ENCODE data around the gene PMPCA.

The PMPCA gene

GRCh38 chr9:136410500-136411287 lies at the start of gene PMPCA, which contains the start of gene ENTR1:
Gene PMPCA, plus strand, starts transcription at chr9:136410658. Its CDS starts 11 bp downstream, at chr9:136410669.
Gene ENTR1, minus strand, starts transcription at chr9:136410614. Its CDS starts 217 bp downstream, at chr9:136410397.
- DNase-seq: peak; percentile 96

- no peak for DNase-seq
Measured at GRCh38 chr9:136361047-136361753, 49.3 kb upstream of the PMPCA start.

DNA sequence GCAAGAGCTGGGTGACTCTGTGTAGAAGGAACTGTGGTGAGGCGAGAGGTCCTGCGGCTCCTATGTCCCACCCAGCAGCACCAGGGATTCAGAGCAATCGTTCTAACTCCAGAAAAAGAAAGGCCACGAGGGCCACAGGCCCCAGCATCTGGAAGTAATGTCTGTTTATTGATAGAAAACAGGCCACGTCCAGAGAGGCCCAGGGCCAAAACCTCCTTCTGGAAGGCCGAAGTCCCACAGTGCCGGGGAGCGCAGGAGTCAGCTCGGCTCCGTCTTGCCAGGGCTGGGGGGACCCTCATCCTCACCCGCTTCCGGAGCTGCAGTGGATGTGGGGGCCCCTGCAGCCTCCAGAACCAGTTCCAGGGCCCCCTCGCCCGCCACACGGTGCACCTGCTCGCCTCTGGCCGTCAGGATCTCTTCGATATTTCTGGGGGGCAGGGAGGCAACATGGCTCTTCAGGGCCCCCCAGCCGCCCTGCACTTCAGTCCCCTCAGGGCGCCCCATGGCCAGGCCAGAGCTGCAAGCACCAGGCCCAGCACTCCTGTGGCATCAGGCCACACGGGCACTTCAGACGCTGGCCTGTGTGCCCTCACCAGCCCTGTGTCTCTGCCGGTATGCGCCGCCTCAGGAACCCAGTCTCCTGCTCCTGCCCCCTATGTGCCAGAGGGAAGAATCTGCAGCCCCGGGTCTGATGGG lies 48.6 kb upstream of the PMPCA start:
- no peak for DNase-seq

GRCh38 chr9:136362450-136362784 lies 48.0 kb upstream of the PMPCA start:
- no peak for DNase-seq

- DNase-seq: peak; percentile 96
Measured at GRCh38 chr9:136363106-136363948, 47.1 kb upstream of the PMPCA start, which contains the start of gene DNLZ. Gene DNLZ, minus strand, starts transcription at chr9:136363744. Its CDS starts 30 bp downstream, at chr9:136363714.

- no peak for DNase-seq
Measured at GRCh38 chr9:136363949-136364748, 46.3 kb upstream of the PMPCA start.

DNA sequence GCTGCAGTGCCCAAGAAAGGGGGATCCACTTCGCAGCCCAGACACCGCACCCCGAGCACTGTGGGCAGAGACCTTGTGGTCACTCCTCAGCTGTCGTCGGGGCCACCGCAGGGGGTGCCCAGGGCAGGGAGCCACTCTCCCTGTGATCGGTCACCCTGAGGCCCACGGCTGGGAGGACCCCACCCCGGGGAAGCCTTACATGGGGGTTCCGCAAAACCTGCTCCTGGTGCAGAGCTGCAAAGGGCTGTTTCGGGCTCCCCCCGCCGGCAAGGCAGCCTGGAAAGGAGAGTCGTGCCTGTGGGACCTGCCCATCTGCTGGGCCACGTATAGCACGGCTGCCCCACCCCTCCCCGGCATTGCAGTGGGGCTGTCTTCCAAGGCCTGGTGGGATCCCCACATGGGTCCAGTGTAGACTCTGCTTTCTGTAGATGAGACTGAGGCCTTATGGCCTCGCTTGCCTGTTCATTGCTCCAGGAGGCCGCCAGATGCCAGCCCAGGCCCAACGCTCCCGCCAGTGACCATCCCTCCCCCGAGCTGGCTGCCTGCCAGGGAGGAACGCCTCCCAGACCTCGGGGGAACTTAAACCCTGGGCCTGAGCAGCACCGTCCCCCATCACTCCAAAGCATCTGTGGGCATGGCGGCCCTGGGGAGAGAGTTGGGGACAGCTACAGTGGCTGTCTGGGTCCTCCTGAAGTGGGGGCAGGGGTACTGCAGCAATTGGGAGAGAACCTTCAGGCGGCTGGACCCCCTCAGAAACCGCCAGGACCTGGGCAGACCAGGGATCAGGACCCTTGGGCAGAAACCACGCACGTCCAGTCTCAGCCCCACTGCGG lies 45.3 kb upstream of the PMPCA start:
- no peak for DNase-seq

GRCh38 chr9:136365775-136366222 lies 44.7 kb upstream of the PMPCA start:
- DNase-seq: no peak

DNA sequence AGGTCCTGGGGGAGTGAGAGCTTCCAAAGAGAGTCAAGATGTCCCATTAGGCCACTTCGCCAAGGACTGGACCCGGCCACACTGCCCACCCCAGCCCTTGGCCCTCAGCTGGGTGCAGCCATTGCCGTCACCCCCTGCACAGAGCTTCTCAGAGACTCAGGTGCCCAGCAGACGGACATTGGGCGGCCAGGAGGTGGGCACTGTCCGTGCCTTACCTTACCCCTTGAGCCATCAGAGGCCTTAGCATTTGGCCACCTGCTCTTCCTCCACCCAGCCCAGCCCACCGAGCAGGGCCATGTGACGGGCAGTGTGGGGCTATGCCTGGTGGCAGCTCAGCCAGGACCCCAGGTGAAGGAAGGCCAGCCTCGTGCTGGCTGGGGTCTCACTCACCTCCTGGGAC lies 43.6 kb upstream of the PMPCA start:
- no peak for DNase-seq

DNA sequence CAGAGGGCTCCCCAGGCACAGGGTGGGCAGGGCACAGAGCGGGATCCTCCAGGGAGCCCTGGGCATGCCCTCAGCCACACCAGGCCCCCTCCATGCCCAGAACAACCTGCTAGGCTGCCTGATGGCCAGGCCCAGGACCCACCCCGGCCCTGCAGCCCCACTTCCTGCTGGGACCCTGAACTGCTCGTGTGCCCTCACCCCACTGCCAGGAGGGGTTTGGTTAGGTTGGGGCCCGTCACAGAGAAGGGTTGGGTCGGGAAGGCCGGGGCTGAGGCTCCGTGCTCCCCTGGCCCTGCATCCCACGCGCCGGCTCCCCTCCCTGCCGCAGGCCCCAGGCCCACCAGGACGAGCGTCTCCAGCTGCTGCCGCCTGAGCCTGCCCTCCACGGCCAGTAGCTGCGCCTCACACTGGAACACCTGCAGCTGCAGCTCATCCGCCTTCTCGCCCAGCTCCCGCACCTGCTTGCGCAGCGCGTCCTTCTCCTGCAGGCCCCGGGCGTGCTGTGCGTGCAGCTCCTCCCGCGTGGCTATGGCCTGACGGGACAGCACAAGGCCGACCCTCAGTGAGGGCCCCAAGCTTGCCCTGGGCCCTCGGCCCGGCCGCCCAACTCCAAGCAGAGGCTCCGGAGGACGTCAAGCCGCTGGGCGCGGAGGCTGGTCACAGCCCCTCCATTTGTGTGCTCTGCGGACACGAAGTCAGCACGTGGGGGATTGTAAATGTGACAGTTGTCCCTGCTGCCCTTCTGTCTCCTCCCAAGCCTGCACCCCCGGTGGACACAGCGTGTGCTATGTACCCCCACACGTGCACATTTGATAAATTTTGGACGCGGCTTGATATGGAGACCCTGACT lies 42.9 kb upstream of the PMPCA start:
- DNase-seq: no peak

GRCh38 chr9:136368190-136368589 lies 42.3 kb upstream of the PMPCA start:
- DNase-seq: no peak

GRCh38 chr9:136370037-136370436 lies 40.4 kb upstream of the PMPCA start:
- DNase-seq: no peak

DNA sequence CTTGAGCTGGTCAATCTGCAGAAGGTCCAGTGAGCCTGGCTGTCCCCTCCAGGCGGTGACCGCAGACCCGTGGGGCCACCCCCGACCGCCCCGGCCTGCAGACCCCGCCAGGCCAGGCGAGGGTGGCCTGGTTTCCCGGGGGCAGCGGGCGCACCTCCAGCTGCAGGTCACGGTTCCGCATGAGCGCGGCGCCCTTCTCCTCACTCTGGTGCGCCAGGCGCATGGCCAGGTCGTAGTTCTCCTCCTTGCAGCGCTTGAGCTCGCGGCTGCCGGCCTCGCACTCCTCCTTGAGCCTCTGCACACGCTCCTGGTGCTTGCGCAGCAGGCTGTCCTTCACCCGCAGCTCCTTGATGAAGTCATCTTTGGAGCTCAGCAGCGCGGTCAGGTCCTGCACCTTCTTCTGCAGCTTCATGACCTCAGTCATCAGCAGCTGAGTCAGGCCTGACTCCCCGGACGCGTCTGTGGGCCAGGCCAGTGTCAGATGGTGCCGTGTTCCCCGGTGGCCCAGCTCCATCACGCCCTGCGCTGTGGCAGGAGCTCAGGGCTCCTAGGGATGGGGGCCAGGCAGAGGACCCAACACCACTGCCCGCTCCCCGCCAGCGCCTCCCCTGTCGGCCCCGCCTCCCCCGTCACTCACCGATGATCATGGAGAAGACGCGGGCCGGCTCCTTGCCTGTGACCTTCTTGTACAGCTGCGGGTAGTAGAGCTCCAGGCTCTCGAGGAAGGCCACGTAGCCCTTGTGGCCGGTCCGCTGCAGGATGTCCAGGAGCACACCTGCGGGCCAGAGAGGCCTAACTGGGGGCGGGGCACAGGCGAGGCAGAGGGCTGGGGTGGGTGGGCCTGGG lies 39.5 kb upstream of the PMPCA start:
- DNase-seq: no peak

DNA sequence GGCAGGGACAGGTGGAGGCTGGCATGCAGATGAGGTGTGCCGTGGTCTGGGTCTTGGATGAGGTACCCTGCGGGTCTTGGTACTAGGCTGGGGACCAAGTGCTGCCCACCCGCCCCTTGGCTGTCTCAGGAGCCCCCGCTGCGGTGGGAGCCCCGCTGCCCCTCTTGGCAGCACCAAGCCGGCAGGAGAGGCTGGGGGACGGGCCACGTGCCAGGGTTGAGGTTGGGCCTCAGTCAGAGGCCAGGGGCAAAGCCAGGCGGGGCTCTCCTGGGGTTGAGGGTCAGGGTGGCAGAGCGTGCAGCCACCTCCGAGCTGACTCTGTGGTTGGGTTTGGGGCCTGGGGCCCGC lies 39.0 kb upstream of the PMPCA start:
- no peak for DNase-seq

DNA sequence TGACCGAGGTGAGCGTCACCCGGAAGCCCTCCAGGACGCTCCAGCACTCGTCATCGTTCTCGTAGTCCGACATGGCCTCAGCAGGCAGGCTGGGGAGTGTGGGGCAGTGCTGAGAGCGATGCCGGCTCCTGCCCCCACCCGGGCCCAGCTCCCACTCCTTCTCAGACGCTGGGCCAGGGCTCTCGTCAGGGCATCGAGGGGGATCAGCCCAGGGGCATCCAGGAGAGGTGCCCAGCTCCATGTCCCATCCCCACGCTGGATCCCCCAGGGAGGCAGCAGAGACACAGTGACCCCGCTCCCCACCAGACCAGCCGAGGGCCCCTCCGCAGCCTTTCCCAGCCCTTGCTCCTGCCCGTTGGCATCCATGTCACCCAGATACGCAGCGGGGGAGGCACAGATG lies 38.5 kb upstream of the PMPCA start:
- no peak for DNase-seq

GRCh38 chr9:136372561-136373299 lies 37.7 kb upstream of the PMPCA start:
- no peak for DNase-seq

- DNase-seq: no peak
Measured at GRCh38 chr9:136373300-136374182, 36.9 kb upstream of the PMPCA start, which contains the start of gene CARD9. Gene CARD9, minus strand, starts transcription at chr9:136373669. Its CDS starts 1,591 bp downstream, at chr9:136372078.

Measured in right forelimb (tissue), 1 donor.